ENCODE data around the gene CHCHD6. TPM values are rescaled to one million over a fixed set of nuclear protein-coding genes. Genes with fewer than 3 reads are reported as not detected.

The CHCHD6 gene
- total RNA-seq, 1 donor = 9.1 TPM

DNA sequence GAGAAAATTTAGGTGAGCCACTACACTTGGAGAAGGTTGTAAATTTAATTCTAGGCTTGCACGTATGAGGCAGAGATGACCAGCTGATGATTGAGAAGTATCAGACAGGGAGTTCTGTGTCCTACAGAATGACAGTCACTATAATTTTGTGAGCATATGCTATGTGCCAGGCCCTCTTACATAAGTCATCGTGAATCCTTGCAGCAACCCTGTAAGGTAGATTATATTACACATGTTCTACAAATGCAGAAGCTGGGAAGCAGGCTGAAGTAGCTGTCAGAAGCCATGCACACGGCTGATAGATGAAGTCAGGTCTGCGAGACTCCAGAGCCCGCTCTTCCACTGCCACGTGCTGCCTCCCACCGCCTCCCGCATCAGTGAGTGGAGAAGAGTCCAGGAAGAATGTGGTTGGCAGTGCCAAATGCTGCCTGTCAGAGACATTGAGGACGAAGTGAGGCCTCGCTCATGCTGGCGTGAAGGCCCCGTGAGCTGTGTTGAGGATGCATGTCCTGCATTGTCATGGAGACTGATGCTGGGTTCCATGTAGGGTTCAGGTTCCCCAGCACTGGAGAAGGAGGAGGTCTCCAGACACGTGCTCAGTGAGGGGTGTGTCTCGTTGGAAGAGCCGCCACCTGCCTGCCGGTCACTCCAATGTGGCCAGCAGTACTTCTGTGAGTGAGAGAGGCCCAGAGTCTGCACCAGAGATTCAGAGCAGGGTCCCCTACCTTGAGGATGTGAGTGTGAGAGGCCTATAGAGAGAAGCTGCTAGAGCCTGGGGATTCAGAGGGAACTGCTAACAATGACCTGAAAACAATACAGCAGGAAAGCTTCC is 155.6 kb downstream of the CHCHD6 start:
- no peak for DNase-seq (ENCODE audit: low read depth)
- TF ChIP-seq CTCF (IDR thresholded peaks at IDR 0.05; ENCODE audit: insufficient read depth, low read depth, low read length) = no peak
- H3K4me3 ChIP-seq (ENCODE audit: low read depth, low read length) = no peak overlapping the region

GRCh38 chr3:126865736-126866135 is 161.7 kb downstream of the CHCHD6 start:
- no peak overlapping the region for H3K4me3 ChIP-seq (ENCODE audit: low read depth, low read length)
- no peak for DNase-seq (ENCODE audit: low read depth)
- no peak for TF ChIP-seq CTCF (IDR thresholded peaks at IDR 0.05; ENCODE audit: insufficient read depth, low read depth, low read length)

DNA sequence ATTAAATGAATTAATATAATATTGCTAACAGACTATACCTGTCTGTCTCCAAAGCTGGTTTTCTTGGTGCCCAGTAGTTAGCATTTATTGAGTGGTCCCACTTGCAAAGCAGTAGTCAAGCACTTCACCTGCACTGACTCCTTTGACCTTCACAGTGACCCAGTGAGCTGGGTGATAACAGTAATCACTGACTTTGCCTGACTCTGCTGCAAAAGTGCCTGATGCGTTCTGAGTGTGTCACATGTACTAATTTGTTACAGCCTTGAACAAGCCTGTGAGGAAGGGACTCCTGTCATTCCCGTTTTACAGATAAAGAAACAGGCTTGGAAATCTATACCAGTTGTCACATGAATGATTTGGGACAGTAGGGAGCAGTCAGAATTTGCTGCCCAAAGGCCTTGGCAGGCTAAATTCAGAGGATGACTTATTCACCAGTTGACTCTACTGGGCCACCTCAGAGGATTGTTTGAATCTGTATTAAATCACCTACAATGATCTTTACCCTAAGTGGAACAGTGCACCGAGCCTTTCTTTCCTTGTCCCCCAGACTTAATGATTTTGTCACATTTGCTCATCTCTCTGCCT is 162.2 kb downstream of the CHCHD6 start:
- no peak overlapping the region for H3K4me3 ChIP-seq (ENCODE audit: low read depth, low read length)
- TF ChIP-seq CTCF (IDR thresholded peaks at IDR 0.05; ENCODE audit: insufficient read depth, low read depth, low read length) = no peak
- no peak for DNase-seq (ENCODE audit: low read depth)

- no peak for TF ChIP-seq CTCF (IDR thresholded peaks at IDR 0.05; ENCODE audit: insufficient read depth, low read depth, low read length)
- H3K4me3 ChIP-seq (ENCODE audit: low read depth, low read length) = no peak overlapping the region
- no peak for DNase-seq (ENCODE audit: low read depth)
Measured at GRCh38 chr3:126867190-126867862, 163.3 kb downstream of the CHCHD6 start.

GRCh38 chr3:126867863-126868200 is 163.8 kb downstream of the CHCHD6 start:
- H3K4me3 ChIP-seq (ENCODE audit: low read depth, low read length) = no peak overlapping the region
- DNase-seq (ENCODE audit: low read depth) = no peak
- no peak for TF ChIP-seq CTCF (IDR thresholded peaks at IDR 0.05; ENCODE audit: insufficient read depth, low read depth, low read length)

DNA sequence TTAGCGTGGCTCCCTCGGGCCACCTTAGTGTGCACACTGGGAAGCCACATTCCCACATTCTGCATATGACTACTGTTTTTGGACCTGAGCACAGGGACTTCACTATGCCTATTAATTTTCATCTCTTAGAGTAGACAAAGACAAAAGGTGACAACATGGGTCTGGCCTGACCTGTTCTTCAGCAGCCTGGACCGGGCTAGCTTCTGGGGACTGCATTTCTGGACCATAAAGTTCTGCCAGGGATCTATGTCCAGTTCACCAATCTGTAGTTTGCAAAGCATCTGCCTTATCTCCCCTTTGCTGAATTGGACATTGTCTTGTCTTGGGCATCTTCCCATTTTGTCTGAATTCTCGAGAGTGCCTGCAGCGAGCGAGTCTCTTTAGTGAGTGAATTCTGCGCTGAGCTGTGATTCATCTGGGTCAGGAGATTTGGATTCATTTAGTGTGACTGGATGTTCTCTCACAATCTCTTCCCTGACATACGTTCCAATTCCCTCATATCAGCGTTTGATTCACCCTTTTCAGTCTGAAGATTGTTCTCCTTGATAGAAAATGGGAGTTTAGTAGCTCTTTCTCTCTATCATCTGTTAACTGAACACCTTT is 166.7 kb downstream of the CHCHD6 start:
- TF ChIP-seq CTCF (IDR thresholded peaks at IDR 0.05; ENCODE audit: insufficient read depth, low read depth, low read length) = no peak
- DNase-seq (ENCODE audit: low read depth) = no peak

More for the DNA sequence above, 166.7 kb downstream of the CHCHD6 start:
- H3K4me3 ChIP-seq (ENCODE audit: low read depth, low read length) = no peak overlapping the region

Data from fibroblast of villous mesenchyme (primary cell).